Activated T-cell treated with anti-CD3 and anti-CD28 coated beads, Interleukin-2, amount 50 U/mL, for 1 hour (primary cell): ENCODE measurements around the gene PCID2.

Experiments
- DNase-seq: peaks from one replicate; pipeline ENCODE4 v3.0.0-alpha.2; 2020

Gene PCID2

GRCh38 chr13:113148407-113148806, 60.1 kb downstream of the PCID2 start:
- DNase-seq: no peak

- DNase-seq: no peak
Observed at GRCh38 chr13:113147206-113147605, 61.3 kb downstream of the PCID2 start.

DNA sequence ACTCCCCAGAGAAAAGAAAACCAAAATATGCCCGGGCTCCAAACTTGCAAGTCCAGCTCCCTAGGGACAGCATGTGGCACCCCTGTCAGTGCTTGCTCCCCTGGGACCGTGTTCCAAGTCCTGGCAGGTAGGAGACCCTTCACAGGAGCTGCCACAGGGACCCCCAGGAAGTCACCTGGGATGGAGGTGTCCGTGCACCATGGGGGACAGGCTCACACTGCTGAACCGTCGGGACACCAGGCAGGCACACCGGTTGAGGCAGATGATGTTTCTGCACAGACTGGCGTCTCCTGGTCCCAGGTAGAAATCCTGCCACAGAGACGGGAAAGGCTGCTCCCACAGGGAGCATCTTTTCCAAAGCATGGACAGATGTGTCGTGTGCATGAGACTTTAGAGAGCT, 61.7 kb downstream of the PCID2 start:
- DNase-seq: no peak

DNA sequence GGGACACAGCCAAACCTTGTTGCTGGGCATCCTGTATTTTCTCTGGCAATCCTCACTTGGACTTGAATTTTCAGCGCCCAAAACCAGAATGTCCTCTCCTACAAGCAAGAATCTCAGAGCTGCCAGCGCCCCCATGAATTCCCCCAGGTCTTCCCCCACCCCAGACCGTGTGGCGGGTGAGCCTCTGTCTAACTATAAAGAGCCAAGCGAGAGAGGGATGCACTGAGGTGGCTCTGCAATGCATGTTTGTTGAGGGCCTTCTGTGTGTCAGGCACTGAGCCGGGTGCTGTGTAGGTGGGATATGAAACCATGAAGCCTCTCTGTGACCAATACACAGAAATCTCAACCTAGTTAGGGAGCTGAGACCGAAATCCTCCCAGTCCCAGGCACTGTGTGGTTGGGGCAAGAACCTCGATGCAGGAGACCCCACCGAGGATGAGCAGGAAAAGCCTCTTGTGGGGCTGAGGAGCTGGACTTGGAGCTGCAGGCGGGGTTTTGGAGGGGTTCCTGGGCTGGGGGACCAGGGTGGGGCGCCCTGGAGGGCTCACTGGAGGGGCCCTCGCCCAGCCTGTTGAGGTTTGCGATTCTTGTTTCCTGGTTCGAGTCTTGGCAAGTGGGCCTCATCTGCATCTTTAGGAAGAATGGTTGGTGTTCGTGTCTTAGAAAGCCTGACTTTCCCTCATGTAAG, 62.4 kb downstream of the PCID2 start:
- no peak for DNase-seq

- no peak for DNase-seq
Observed at GRCh38 chr13:113145496-113145895, 63.0 kb downstream of the PCID2 start.

GRCh38 chr13:113144255-113144629, 64.2 kb downstream of the PCID2 start:
- DNase-seq: no peak

DNA sequence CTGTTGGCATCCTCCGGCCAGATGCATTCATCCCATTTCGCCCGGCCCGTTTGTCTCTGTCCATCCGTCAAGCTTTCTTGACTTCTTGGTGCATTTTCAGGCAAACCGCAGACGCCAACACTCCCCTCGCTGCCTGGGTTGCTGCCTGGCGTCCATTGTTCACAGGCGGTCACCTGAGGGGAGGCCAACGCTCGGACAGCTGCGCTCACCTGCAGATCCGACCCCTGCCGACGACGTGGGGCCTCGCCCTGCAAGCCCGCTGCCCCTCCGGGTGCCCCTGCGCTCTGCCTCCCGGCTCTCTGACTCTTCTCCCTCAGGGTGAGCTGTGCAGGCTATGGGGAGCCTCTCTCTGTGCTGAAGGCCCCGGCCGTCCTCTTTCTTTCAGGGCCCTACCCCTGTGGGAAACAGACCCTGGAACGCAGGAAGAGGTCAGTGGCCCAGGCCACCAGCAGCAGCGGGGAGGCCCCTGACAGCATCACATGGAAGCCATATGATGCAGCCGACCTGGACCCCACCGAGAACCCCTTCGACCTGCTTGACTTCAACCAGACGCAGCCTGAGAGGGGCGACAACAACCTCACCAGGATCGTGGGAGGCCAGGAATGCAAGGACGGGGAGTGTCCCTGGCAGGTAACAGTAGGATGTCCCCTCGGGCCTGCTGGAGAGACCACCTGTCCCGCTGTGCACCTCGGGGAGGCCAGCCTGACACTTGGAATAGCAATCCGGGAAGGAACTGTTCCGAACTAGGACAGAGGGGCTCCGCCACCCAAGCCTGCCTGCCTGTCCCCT, 64.8 kb downstream of the PCID2 start:
- DNase-seq: no peak

- no peak for DNase-seq
Observed at GRCh38 chr13:113142876-113143275, 65.6 kb downstream of the PCID2 start.

GRCh38 chr13:113141601-113141970, 66.9 kb downstream of the PCID2 start:
- no peak for DNase-seq

GRCh38 chr13:113140677-113141600, 67.5 kb downstream of the PCID2 start:
- DNase-seq: peak; percentile 8

GRCh38 chr13:113139577-113139976, 68.9 kb downstream of the PCID2 start:
- DNase-seq: no peak

GRCh38 chr13:113138792-113139551, 69.5 kb downstream of the PCID2 start:
- DNase-seq: no peak

DNA sequence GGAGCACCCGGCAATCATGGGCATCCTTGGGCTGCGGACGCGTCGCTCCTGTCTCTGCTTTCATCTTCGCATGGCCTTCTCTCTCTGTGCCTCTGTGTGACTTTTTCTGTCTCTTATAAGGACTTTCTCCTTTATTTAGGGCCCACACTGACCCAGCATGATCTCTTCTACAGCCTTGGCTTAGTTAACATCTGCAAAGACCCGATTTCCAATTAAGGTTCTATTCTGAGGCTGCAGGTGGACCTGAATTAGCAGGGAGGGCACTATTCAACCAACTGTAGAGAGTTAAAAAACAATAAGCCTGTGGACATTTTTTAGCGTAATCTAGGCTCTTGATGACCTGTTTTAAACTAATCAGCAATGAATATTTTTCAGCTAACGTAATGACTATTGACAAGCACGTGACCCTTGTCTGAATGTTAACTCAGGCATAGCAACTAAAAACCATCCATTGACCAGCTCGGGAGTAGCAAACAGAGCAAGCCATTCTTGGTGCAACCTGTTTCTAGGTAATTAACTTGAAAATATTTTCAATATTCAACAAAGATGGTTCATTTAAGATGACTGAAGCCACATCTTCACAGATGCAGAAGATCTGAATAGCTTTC, 70.7 kb downstream of the PCID2 start:
- DNase-seq: no peak

GRCh38 chr13:113135281-113135760, 73.1 kb downstream of the PCID2 start:
- no peak for DNase-seq

DNA sequence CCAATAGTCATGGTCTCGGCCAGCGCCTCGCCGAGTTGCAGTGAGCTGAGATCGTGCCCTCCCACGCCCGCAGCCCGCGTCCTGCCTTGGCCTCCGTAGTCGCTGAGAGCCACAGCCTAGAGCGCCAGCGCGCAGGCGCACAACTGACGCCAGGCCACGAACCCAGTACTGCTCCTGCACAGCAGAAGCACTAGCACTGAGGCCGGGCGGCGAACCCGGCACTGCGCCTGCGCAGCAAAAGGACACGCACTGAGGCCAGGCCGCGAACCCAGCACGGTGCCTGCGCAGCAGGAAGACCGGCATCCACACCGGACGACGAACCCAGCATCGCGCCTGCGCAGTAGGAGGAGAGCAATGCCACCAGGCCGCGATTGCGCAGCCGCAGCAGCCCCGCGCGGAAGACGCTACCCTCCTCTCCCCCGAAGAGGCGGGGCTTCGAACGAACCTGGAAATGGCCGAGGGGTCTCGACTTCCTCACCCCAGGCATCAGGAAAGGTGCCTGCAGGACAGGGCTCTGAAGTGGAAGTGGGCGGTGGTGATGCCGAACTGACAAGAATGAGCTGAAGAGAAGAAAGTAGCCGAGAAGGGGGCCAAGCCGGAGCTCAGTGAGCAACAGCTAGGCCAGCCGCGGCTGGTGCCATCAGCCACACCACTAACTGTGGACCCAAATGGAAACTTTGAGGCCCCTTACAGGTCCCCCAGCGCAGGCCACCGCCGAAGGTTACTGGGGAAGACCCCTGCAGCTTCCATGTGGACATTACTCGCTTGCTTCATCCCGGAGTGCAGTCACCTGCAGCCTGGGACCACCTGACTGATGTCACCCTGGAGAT, 78.3 kb downstream of the PCID2 start:
- no peak for DNase-seq

GRCh38 chr13:113129480-113129879, 79.0 kb downstream of the PCID2 start:
- DNase-seq: no peak
